HepG2 (cell line): Measurements from ENCODE around the gene SLC25A38. TPM values are rescaled to one million over a fixed set of nuclear protein-coding genes. Genes with fewer than 3 reads are reported as not detected.

ENCODE experiments used
- ADNP ChIP-seq: sonication (generic); formaldehyde crosslinking; IDR thresholded peaks from 2 replicates; pipeline ENCODE4 v1.4.0; 2020; ENCODE audit warnings: missing genetic modification reagents
- ESRRA ChIP-seq: sonication (generic); formaldehyde crosslinking; IDR thresholded peaks from 2 replicates; pipeline ENCODE4 v1.5.1; 2020; ENCODE audit warnings: mild to moderate bottlenecking, low read depth, missing genetic modification reagents
- GLI4 ChIP-seq: sonication (generic); formaldehyde crosslinking; IDR thresholded peaks from 2 replicates; pipeline ENCODE4 v1.5.1; 2020; ENCODE audit warnings: missing genetic modification reagents, mild to moderate bottlenecking, moderate library complexity, borderline replicate concordance
- JUND ChIP-seq: sonication (generic); formaldehyde crosslinking; IDR thresholded peaks from 2 replicates; pipeline ENCODE4 v1.8.0; 2022; ENCODE audit warnings: mild to moderate bottlenecking, missing genetic modification reagents
- MXD3 ChIP-seq: IDR thresholded peaks from 2 replicates; pipeline ENCODE4 v1.6.1; 2016; ENCODE audit warnings: mild to moderate bottlenecking, missing biosample characterization, missing genetic modification reagents
- NFIB ChIP-seq: sonication (generic); formaldehyde crosslinking; IDR thresholded peaks from 2 replicates; pipeline ENCODE4 v1.9.0; 2021; ENCODE audit warnings: missing genetic modification reagents, mild to moderate bottlenecking, borderline replicate concordance
- NRL ChIP-seq: sonication (generic); formaldehyde crosslinking; IDR thresholded peaks from 2 replicates; pipeline ENCODE4 v1.5.0; 2020; ENCODE audit warnings: missing genetic modification reagents, mild to moderate bottlenecking, moderate library complexity, borderline replicate concordance
- PBX3 ChIP-seq: sonication (generic); formaldehyde crosslinking; IDR thresholded peaks from 2 replicates; pipeline ENCODE4 v1.8.1; 2023; ENCODE audit warnings: missing genetic modification reagents, inconsistent platforms, borderline replicate concordance
- PLRG1 ChIP-seq: fragments of 450-650 bp; conservative IDR thresholded peaks from 2 replicates; pipeline ENCODE4 v1.6.1; 2016
- PRDM10 ChIP-seq: sonication (generic); formaldehyde crosslinking; IDR thresholded peaks from 2 replicates; pipeline ENCODE4 v1.4.0; 2020; ENCODE audit warnings: low read depth, missing genetic modification reagents
- ZBTB25 ChIP-seq: IDR thresholded peaks from 2 replicates; pipeline ENCODE4 v1.6.1; 2018; ENCODE audit warnings: missing genetic modification reagents
- ZBTB26 ChIP-seq: IDR thresholded peaks from 2 replicates; pipeline ENCODE4 v1.6.1; 2016; ENCODE audit warnings: missing compliant biosample characterization, missing genetic modification reagents, borderline replicate concordance
- ZBTB42 ChIP-seq: sonication (generic); formaldehyde crosslinking; IDR thresholded peaks from 2 replicates; pipeline ENCODE4 v1.5.0; 2020; ENCODE audit warnings: mild to moderate bottlenecking, missing genetic modification reagents
- ZFP41 ChIP-seq: sonication (generic); formaldehyde crosslinking; IDR thresholded peaks from 2 replicates; pipeline ENCODE4 v1.4.0; 2020; ENCODE audit warnings: mild to moderate bottlenecking, missing genetic modification reagents, borderline replicate concordance
- ZNF10 ChIP-seq: sonication (generic); formaldehyde crosslinking; IDR thresholded peaks from 2 replicates; pipeline ENCODE4 v1.4.0; 2020; ENCODE audit warnings: mild to moderate bottlenecking, low read depth, missing genetic modification reagents, borderline replicate concordance
- ZNF207 ChIP-seq: fragments of 450-650 bp; IDR thresholded peaks from 2 replicates; pipeline ENCODE4 v1.6.1; 2016; ENCODE audit warnings: antibody characterized with exemption, borderline replicate concordance
- ZNF558 ChIP-seq: sonication (generic); formaldehyde crosslinking; IDR thresholded peaks from 2 replicates; pipeline ENCODE4 v1.9.0; 2022; ENCODE audit warnings: mild to moderate bottlenecking, missing genetic modification reagents, borderline replicate concordance
- ZNF691 ChIP-seq: sonication (generic); formaldehyde crosslinking; IDR thresholded peaks from 2 replicates; pipeline ENCODE4 v1.4.0; 2020; ENCODE audit warnings: missing genetic modification reagents, low read depth, mild to moderate bottlenecking, borderline replicate concordance
- ZNF891 ChIP-seq: sonication (generic); formaldehyde crosslinking; IDR thresholded peaks from 2 replicates; pipeline ENCODE4 v1.5.0; 2020; ENCODE audit warnings: mild to moderate bottlenecking, missing genetic modification reagents
- polyA plus RNA-seq, 8 experiments: library from polyadenylated mRNA; depleted of rRNA in 3 of 8; stranded (reverse) in 7 of 8; unstranded in 1 of 8; fragments of >200 nt; fragmentation: Illumina TruSeq in 4 of 8; extraction: Trizol in 4 of 8; gene quantifications; 2 replicates each; pipeline versions ENCODE4 v1.2.1 to v1.2.3, GENCODE V29; 2011 to 2016; ENCODE audit warnings: low read depth in 4 of 8, missing spikeins in 1 of 8, mixed read lengths in 1 of 8; ENCODE audit not compliant: insufficient read depth in 1 of 8
- total RNA-seq, 5 experiments: library from RNA; depleted of rRNA; stranded (reverse); fragments of >200 nt; fragmentation: Illumina TruSeq; extraction: Trizol; gene quantifications; 2 replicates each; pipeline ENCODE4 v1.2.3, GENCODE V29; 2016; ENCODE audit warnings: low read depth in 1 of 5

SLC25A38 gene
- total and polyA plus RNA-seq, 2 of the 13 experiments (the other 11 are each of a cell fraction or from before 2014, with no cell fraction given), result 32.5 to 35.4 TPM

GRCh38 chr3:39383045-39383880 lies at the start of gene SLC25A38 (continued):
- TF ChIP-seq NRL, result peak; percentile 71; the same call in 1 of the 2 replicates
- no peak for TF ChIP-seq ZNF10 (CRISPR knock-in tag)
- TF ChIP-seq ZNF691, result peak; percentile 64; the same call in 1 of the 2 replicates
- peak; percentile 73 for TF ChIP-seq ZNF891 (CRISPR knock-in tag)
- TF ChIP-seq ZBTB42 (CRISPR knock-in tag), result no peak
- peak; percentile 94; the same call in 1 of the 2 replicates for TF ChIP-seq GLI4 (CRISPR knock-in tag)
- no peak for TF ChIP-seq JUND (CRISPR knock-in tag)
- no peak for TF ChIP-seq ZNF207
- peak; percentile 21; the same call in 1 of the 2 replicates for TF ChIP-seq ZNF558 (CRISPR knock-in tag)
- no peak for TF ChIP-seq ZFP41 (CRISPR knock-in tag)
- TF ChIP-seq ADNP (CRISPR knock-in tag), result no peak
- TF ChIP-seq PBX3, result no peak
- no peak; the same call in 1 of the 2 replicates for TF ChIP-seq PRDM10 (CRISPR knock-in tag)
- 0 out of 2 replicates have a peak, but pooled peaks have one; percentile 37 for TF ChIP-seq MXD3
- no peak for TF ChIP-seq NFIB (CRISPR knock-in tag)
- peak; percentile 48; the same call in 1 of the 2 replicates for TF ChIP-seq ESRRA
- TF ChIP-seq ZBTB26 (CRISPR knock-in tag), result no peak
- peak; percentile 46; the same call in 1 of the 2 replicates for TF ChIP-seq ZBTB25 (CRISPR knock-in tag)
- TF ChIP-seq PLRG1, result no peak
